ENCODE data around the gene MEF2A. TPM values are rescaled to one million over a fixed set of nuclear protein-coding genes. Genes with fewer than 3 reads are reported as not detected.

The MEF2A gene
- total RNA-seq, 1 donor from 2014 or later: 46.3 TPM

DNA sequence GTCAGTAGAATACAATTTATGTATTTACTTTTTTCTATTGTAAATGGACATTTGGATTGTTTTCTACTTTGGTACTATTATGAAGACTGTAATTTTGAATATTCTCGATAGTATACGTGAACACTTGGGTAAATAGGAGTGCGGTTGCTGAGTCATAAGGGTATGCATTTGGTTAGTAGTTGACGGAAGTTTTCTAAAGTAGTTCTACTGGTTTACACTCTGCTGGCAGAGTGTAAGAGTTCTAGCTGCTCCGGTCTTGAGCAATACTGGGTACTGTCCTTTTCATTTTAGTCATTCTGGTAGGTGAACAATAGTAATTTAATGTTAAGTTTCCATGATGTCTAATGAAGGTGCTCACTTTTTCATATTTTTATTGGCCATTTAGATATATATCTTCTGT lies 70.0 kb downstream of the MEF2A start:
- Histone ChIP-seq H3K9me3 (ENCODE audit: insufficient read depth, low read depth, low read length) (no peaks in the 10 kb centered on the region), H3K4me2 (ENCODE audit: low read length) (no peak overlapping the region), H3K27me3 (ENCODE audit: insufficient read depth, low read length) (no peaks in the 10 kb centered on the region), H3K27ac (ENCODE audit: low read depth, low read length) (no peak overlapping the region), H4K20me1 (ENCODE audit: insufficient read depth, low read length) (peaks cover 36% of the 10 kb centered on the region), H3K4me3 (ENCODE audit: insufficient read depth, low read depth, low read length) (no peak overlapping the region), H3K9ac (ENCODE audit: low read length) (no peak overlapping the region), H3K36me3 (ENCODE audit: insufficient read depth, low read length) (no peaks in the 10 kb centered on the region), H2AFZ (ENCODE audit: low read depth, low read length) (no peak overlapping the region), H3K79me2 (ENCODE audit: insufficient read depth, low read length) (peaks cover 60% of the 10 kb centered on the region), H3K4me1 (ENCODE audit: insufficient read depth, low read length) (no peaks in the 10 kb centered on the region)
- H3K36me3 Mint-ChIP-seq (ENCODE audit: low read depth, unreplicated experiment): peaks cover 23% of the 10 kb centered on the region
- no peak overlapping the region for H3K4me3 Mint-ChIP-seq (ENCODE audit: unreplicated experiment)
- peaks cover 4% of the 10 kb centered on the region for H3K9me3 Mint-ChIP-seq (ENCODE audit: unreplicated experiment)
- no peaks in the 10 kb centered on the region for H3K27me3 Mint-ChIP-seq (ENCODE audit: low read depth, unreplicated experiment)
- TF ChIP-seq EZH2 (IDR thresholded peaks at IDR 0.05; ENCODE audit: insufficient read depth, low read length): no peak
- no peak for FAIRE-seq
- DNase-seq (ENCODE audit: low read depth): no peak
- H3K4me1 Mint-ChIP-seq (ENCODE audit: low read depth, unreplicated experiment): peaks cover 5% of the 10 kb centered on the region
- no peak overlapping the region for H3K27ac Mint-ChIP-seq (ENCODE audit: unreplicated experiment)

- peaks cover 22% of the 10 kb centered on the region for H3K36me3 Mint-ChIP-seq (ENCODE audit: low read depth, unreplicated experiment)
- FAIRE-seq: no peak
- no peak for DNase-seq (ENCODE audit: low read depth)
- H2AFZ ChIP-seq (ENCODE audit: low read depth, low read length): no peak overlapping the region
- peaks cover 12% of the 10 kb centered on the region for H4K20me1 ChIP-seq (ENCODE audit: insufficient read depth, low read length)
- H3K9ac ChIP-seq (ENCODE audit: low read length): no peak overlapping the region
- no peak overlapping the region for H3K4me2 ChIP-seq (ENCODE audit: low read length)
- no peak overlapping the region for H3K4me3 ChIP-seq (ENCODE audit: insufficient read depth, low read depth, low read length)
- no peaks in the 10 kb centered on the region for H3K27me3 ChIP-seq (ENCODE audit: insufficient read depth, low read length)
- peaks cover 35% of the 10 kb centered on the region for H3K79me2 ChIP-seq (ENCODE audit: insufficient read depth, low read length)
- H3K4me1 ChIP-seq (ENCODE audit: insufficient read depth, low read length): no peaks in the 10 kb centered on the region
- no peaks in the 10 kb centered on the region for H3K36me3 ChIP-seq (ENCODE audit: insufficient read depth, low read length)
- H3K9me3 ChIP-seq (ENCODE audit: insufficient read depth, low read depth, low read length): no peaks in the 10 kb centered on the region
- H3K4me1 Mint-ChIP-seq (ENCODE audit: low read depth, unreplicated experiment): peaks cover 5% of the 10 kb centered on the region
- no peaks in the 10 kb centered on the region for H3K27me3 Mint-ChIP-seq (ENCODE audit: low read depth, unreplicated experiment)
- TF ChIP-seq, protein P1, sequence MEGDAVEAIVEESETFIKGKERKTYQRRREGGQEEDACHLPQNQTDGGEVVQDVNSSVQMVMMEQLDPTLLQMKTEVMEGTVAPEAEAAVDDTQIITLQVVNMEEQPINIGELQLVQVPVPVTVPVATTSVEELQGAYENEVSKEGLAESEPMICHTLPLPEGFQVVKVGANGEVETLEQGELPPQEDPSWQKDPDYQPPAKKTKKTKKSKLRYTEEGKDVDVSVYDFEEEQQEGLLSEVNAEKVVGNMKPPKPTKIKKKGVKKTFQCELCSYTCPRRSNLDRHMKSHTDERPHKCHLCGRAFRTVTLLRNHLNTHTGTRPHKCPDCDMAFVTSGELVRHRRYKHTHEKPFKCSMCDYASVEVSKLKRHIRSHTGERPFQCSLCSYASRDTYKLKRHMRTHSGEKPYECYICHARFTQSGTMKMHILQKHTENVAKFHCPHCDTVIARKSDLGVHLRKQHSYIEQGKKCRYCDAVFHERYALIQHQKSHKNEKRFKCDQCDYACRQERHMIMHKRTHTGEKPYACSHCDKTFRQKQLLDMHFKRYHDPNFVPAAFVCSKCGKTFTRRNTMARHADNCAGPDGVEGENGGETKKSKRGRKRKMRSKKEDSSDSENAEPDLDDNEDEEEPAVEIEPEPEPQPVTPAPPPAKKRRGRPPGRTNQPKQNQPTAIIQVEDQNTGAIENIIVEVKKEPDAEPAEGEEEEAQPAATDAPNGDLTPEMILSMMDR (IDR thresholded peaks at IDR 0.05; ENCODE audit: insufficient read depth, low read depth, low read length): no peak
- TF ChIP-seq EZH2 (IDR thresholded peaks at IDR 0.05; ENCODE audit: insufficient read depth, low read length): no peak
- H3K9me3 Mint-ChIP-seq (ENCODE audit: unreplicated experiment): peaks cover 4% of the 10 kb centered on the region
- H3K27ac ChIP-seq (ENCODE audit: low read depth, low read length): no peak overlapping the region
- H3K4me3 Mint-ChIP-seq (ENCODE audit: unreplicated experiment): no peak overlapping the region
- no peak overlapping the region for H3K27ac Mint-ChIP-seq (ENCODE audit: unreplicated experiment)
Observed at GRCh38 chr15:99644913-99645542, 79.2 kb downstream of the MEF2A start.

GRCh38 chr15:99645543-99645935 lies 79.8 kb downstream of the MEF2A start:
- H3K4me1 ChIP-seq (ENCODE audit: insufficient read depth, low read length): no peaks in the 10 kb centered on the region
- H3K27me3 ChIP-seq (ENCODE audit: insufficient read depth, low read length): no peaks in the 10 kb centered on the region
- TF ChIP-seq, protein P1 (IDR thresholded peaks at IDR 0.05; ENCODE audit: insufficient read depth, low read depth, low read length): no peak
- TF ChIP-seq EZH2 (IDR thresholded peaks at IDR 0.05; ENCODE audit: insufficient read depth, low read length): no peak
- no peak overlapping the region for H3K27ac ChIP-seq (ENCODE audit: low read depth, low read length)
- Mint-ChIP-seq H3K27me3 (ENCODE audit: low read depth, unreplicated experiment) (no peaks in the 10 kb centered on the region), H3K4me1 (ENCODE audit: low read depth, unreplicated experiment) (peaks cover 5% of the 10 kb centered on the region), H3K27ac (ENCODE audit: unreplicated experiment) (no peak overlapping the region), H3K9me3 (ENCODE audit: unreplicated experiment) (peaks cover 4% of the 10 kb centered on the region), H3K4me3 (ENCODE audit: unreplicated experiment) (no peak overlapping the region), H3K36me3 (ENCODE audit: low read depth, unreplicated experiment) (peaks cover 22% of the 10 kb centered on the region)
- H3K36me3 ChIP-seq (ENCODE audit: insufficient read depth, low read length): no peaks in the 10 kb centered on the region
- FAIRE-seq: no peak
- no peak overlapping the region for H3K4me3 ChIP-seq (ENCODE audit: insufficient read depth, low read depth, low read length)
- no peak for DNase-seq (ENCODE audit: low read depth)
- H4K20me1 ChIP-seq (ENCODE audit: insufficient read depth, low read length): peaks cover 7% of the 10 kb centered on the region
- H3K4me2 ChIP-seq (ENCODE audit: low read length): no peak overlapping the region
- no peak overlapping the region for H2AFZ ChIP-seq (ENCODE audit: low read depth, low read length)
- no peak overlapping the region for H3K9ac ChIP-seq (ENCODE audit: low read length)
- H3K9me3 ChIP-seq (ENCODE audit: insufficient read depth, low read depth, low read length): no peaks in the 10 kb centered on the region
- peaks cover 30% of the 10 kb centered on the region for H3K79me2 ChIP-seq (ENCODE audit: insufficient read depth, low read length)
